ENCODE measurements around the gene BLVRA.
"Not testable (repeated sequence)": the region's sequence is repeated elsewhere in the genome, so short reads cannot be mapped to it uniquely, and the experiment has no call there.

Gene BLVRA

GRCh38 chr7:43781726-43782607, 23.5 kb downstream of the BLVRA start:
- DNase-seq, result no peak

GRCh38 chr7:43782768-43783555, 24.5 kb downstream of the BLVRA start:
- Histone ChIP-seq H3K4me3 (ENCODE audit: insufficient read depth, low read depth, low read length, poor library complexity, severe bottlenecking) (no peak overlapping the region), H3K27ac (ENCODE audit: insufficient read depth, low read length, poor library complexity, severe bottlenecking) (no peak overlapping the region), H3K9me3 (ENCODE audit: control insufficient read depth, low read length) (no peaks in the 10 kb centered on the region), H3K27me3 (replicated peaks; ENCODE audit: control insufficient read depth, insufficient read depth, low read length, poor library complexity, severe bottlenecking) (no peaks in the 10 kb centered on the region), H3K4me1 (ENCODE audit: control insufficient read depth, insufficient read depth, low read length, poor library complexity, severe bottlenecking) (no peaks in the 10 kb centered on the region), H3K36me3 (ENCODE audit: control insufficient read depth, insufficient read depth, low read length) (no peaks in the 10 kb centered on the region)
- no peak for DNase-seq

More at GRCh38 chr7:43781726-43782607, 23.5 kb downstream of the BLVRA start:
- no peaks in the 10 kb centered on the region for H3K9me3 ChIP-seq (ENCODE audit: control insufficient read depth, low read length)
- H3K4me3 ChIP-seq (ENCODE audit: insufficient read depth, low read depth, low read length, poor library complexity, severe bottlenecking), result no peak overlapping the region
- no peaks in the 10 kb centered on the region for H3K36me3 ChIP-seq (ENCODE audit: control insufficient read depth, insufficient read depth, low read length)
- no peaks in the 10 kb centered on the region for H3K4me1 ChIP-seq (ENCODE audit: control insufficient read depth, insufficient read depth, low read length, poor library complexity, severe bottlenecking)
- no peaks in the 10 kb centered on the region for H3K27me3 ChIP-seq (replicated peaks; ENCODE audit: control insufficient read depth, insufficient read depth, low read length, poor library complexity, severe bottlenecking)
- no peak overlapping the region for H3K27ac ChIP-seq (ENCODE audit: insufficient read depth, low read length, poor library complexity, severe bottlenecking)

GRCh38 chr7:43784030-43784584, 25.6 kb downstream of the BLVRA start:
- no peak overlapping the region for H3K27ac ChIP-seq (ENCODE audit: insufficient read depth, low read length, poor library complexity, severe bottlenecking)
- H3K36me3 ChIP-seq (ENCODE audit: control insufficient read depth, insufficient read depth, low read length), result no peaks in the 10 kb centered on the region
- no peak for DNase-seq
- no peaks in the 10 kb centered on the region for H3K9me3 ChIP-seq (ENCODE audit: control insufficient read depth, low read length)
- no peak overlapping the region for H3K4me3 ChIP-seq (ENCODE audit: insufficient read depth, low read depth, low read length, poor library complexity, severe bottlenecking)
- no peaks in the 10 kb centered on the region for H3K4me1 ChIP-seq (ENCODE audit: control insufficient read depth, insufficient read depth, low read length, poor library complexity, severe bottlenecking)
- no peaks in the 10 kb centered on the region for H3K27me3 ChIP-seq (replicated peaks; ENCODE audit: control insufficient read depth, insufficient read depth, low read length, poor library complexity, severe bottlenecking)

GRCh38 chr7:43784585-43785087, 26.2 kb downstream of the BLVRA start:
- H3K27me3 ChIP-seq (replicated peaks; ENCODE audit: control insufficient read depth, insufficient read depth, low read length, poor library complexity, severe bottlenecking); H3K9me3 ChIP-seq (ENCODE audit: control insufficient read depth, low read length); H3K36me3 ChIP-seq (ENCODE audit: control insufficient read depth, insufficient read depth, low read length); H3K4me1 ChIP-seq (ENCODE audit: control insufficient read depth, insufficient read depth, low read length, poor library complexity, severe bottlenecking); DNase-seq; H3K27ac ChIP-seq (ENCODE audit: insufficient read depth, low read length, poor library complexity, severe bottlenecking); H3K4me3 ChIP-seq (ENCODE audit: insufficient read depth, low read depth, low read length, poor library complexity, severe bottlenecking): not testable (repeated sequence)

GRCh38 chr7:43785420-43785819, 26.9 kb downstream of the BLVRA start:
- Histone ChIP-seq H3K4me1 (ENCODE audit: control insufficient read depth, insufficient read depth, low read length, poor library complexity, severe bottlenecking) (no peaks in the 10 kb centered on the region), H3K27ac (ENCODE audit: insufficient read depth, low read length, poor library complexity, severe bottlenecking) (no peak overlapping the region)
- DNase-seq, result no peak

GRCh38 chr7:43787771-43788170, 29.3 kb downstream of the BLVRA start:
- no peak for DNase-seq
- H3K4me3 ChIP-seq (ENCODE audit: insufficient read depth, low read depth, low read length, poor library complexity, severe bottlenecking), result no peak overlapping the region
- no peaks in the 10 kb centered on the region for H3K4me1 ChIP-seq (ENCODE audit: control insufficient read depth, insufficient read depth, low read length, poor library complexity, severe bottlenecking)
- no peaks in the 10 kb centered on the region for H3K9me3 ChIP-seq (ENCODE audit: control insufficient read depth, low read length)
- H3K36me3 ChIP-seq (ENCODE audit: control insufficient read depth, insufficient read depth, low read length), result peaks cover 21% of the 10 kb centered on the region
- H3K27me3 ChIP-seq (replicated peaks; ENCODE audit: control insufficient read depth, insufficient read depth, low read length, poor library complexity, severe bottlenecking), result no peaks in the 10 kb centered on the region
- H3K27ac ChIP-seq (ENCODE audit: insufficient read depth, low read length, poor library complexity, severe bottlenecking), result no peak overlapping the region

More at GRCh38 chr7:43785420-43785819, 26.9 kb downstream of the BLVRA start:
- no peaks in the 10 kb centered on the region for H3K9me3 ChIP-seq (ENCODE audit: control insufficient read depth, low read length)
- H3K27me3 ChIP-seq (replicated peaks; ENCODE audit: control insufficient read depth, insufficient read depth, low read length, poor library complexity, severe bottlenecking), result no peaks in the 10 kb centered on the region
- no peak overlapping the region for H3K4me3 ChIP-seq (ENCODE audit: insufficient read depth, low read depth, low read length, poor library complexity, severe bottlenecking)
- H3K36me3 ChIP-seq (ENCODE audit: control insufficient read depth, insufficient read depth, low read length), result peaks cover 4% of the 10 kb centered on the region

- no peaks in the 10 kb centered on the region for H3K4me1 ChIP-seq (ENCODE audit: control insufficient read depth, insufficient read depth, low read length, poor library complexity, severe bottlenecking)
- no peak overlapping the region for H3K4me3 ChIP-seq (ENCODE audit: insufficient read depth, low read depth, low read length, poor library complexity, severe bottlenecking)
- H3K27me3 ChIP-seq (replicated peaks; ENCODE audit: control insufficient read depth, insufficient read depth, low read length, poor library complexity, severe bottlenecking), result no peaks in the 10 kb centered on the region
- H3K9me3 ChIP-seq (ENCODE audit: control insufficient read depth, low read length), result no peaks in the 10 kb centered on the region
- DNase-seq, result no peak
- H3K27ac ChIP-seq (ENCODE audit: insufficient read depth, low read length, poor library complexity, severe bottlenecking), result no peak overlapping the region
- H3K36me3 ChIP-seq (ENCODE audit: control insufficient read depth, insufficient read depth, low read length), result peaks cover 21% of the 10 kb centered on the region
Measured at GRCh38 chr7:43790006-43790405, 31.5 kb downstream of the BLVRA start.

GRCh38 chr7:43790834-43791233, 32.4 kb downstream of the BLVRA start:
- peaks cover 21% of the 10 kb centered on the region for H3K36me3 ChIP-seq (ENCODE audit: control insufficient read depth, insufficient read depth, low read length)
- no peak overlapping the region for H3K4me3 ChIP-seq (ENCODE audit: insufficient read depth, low read depth, low read length, poor library complexity, severe bottlenecking)
- H3K27ac ChIP-seq (ENCODE audit: insufficient read depth, low read length, poor library complexity, severe bottlenecking), result no peak overlapping the region

GRCh38 chr7:43791665-43792064, 33.2 kb downstream of the BLVRA start:
- Histone ChIP-seq H3K4me3 (ENCODE audit: insufficient read depth, low read depth, low read length, poor library complexity, severe bottlenecking) (no peak overlapping the region), H3K27ac (ENCODE audit: insufficient read depth, low read length, poor library complexity, severe bottlenecking) (no peak overlapping the region), H3K27me3 (replicated peaks; ENCODE audit: control insufficient read depth, insufficient read depth, low read length, poor library complexity, severe bottlenecking) (no peaks in the 10 kb centered on the region), H3K9me3 (ENCODE audit: control insufficient read depth, low read length) (no peaks in the 10 kb centered on the region), H3K4me1 (ENCODE audit: control insufficient read depth, insufficient read depth, low read length, poor library complexity, severe bottlenecking) (no peaks in the 10 kb centered on the region), H3K36me3 (ENCODE audit: control insufficient read depth, insufficient read depth, low read length) (peaks cover 21% of the 10 kb centered on the region)
- DNase-seq, result no peak

More at GRCh38 chr7:43790834-43791233, 32.4 kb downstream of the BLVRA start:
- no peak for DNase-seq
- no peaks in the 10 kb centered on the region for H3K4me1 ChIP-seq (ENCODE audit: control insufficient read depth, insufficient read depth, low read length, poor library complexity, severe bottlenecking)
- no peaks in the 10 kb centered on the region for H3K27me3 ChIP-seq (replicated peaks; ENCODE audit: control insufficient read depth, insufficient read depth, low read length, poor library complexity, severe bottlenecking)
- no peaks in the 10 kb centered on the region for H3K9me3 ChIP-seq (ENCODE audit: control insufficient read depth, low read length)

All from effector memory CD4-positive, alpha-beta T cell (primary cell).